ENCODE measurements around the gene CYB561D1. TPM values are rescaled to one million over a fixed set of nuclear protein-coding genes. Genes with fewer than 3 reads are reported as not detected.

Gene CYB561D1
- total and polyA plus RNA-seq, 9 donors: 3.8 to 11.7 (median 9.3) TPM

DNA sequence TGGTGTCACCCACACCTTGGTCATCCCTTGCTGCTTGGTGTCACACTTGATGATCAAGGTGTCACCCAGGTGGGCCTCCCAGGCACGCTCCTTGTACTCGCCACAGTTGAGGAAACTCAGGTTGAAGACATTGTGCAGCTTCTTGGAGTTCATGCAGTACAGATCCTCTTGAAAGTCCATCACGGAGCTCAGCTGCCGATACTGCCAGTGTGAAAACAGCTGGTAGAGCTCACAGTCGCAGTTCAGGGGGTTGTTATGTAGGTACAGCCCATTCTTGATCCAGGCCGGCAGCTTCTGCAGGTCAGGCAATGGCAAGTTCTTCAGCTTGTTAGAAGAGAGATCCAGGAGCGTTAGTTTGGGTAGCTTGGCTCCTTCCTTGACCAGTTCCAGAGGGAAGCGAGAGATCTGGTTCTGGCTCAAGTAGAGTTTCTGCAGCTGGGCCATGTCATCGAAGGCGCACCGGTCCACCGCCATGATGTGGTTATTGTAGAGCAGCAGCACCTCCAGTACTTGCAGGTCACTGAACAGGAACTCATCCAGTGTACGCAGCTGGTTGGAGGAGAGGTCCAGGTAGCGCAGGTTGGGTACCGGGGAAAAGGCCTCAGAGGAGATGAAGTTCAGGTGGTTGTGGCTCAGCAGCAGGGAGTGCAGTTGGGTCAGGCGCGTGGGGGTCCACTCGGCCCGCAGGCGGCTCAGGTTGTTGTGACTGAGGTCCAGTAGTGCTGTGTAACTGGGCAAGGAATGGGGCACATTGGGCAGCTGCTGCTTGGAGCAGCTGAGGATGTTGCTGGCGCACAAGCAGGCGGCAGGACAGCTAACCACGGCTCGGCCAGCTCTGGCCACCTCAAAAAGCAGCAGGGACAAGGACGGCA is 14.3 kb downstream of the CYB561D1 start:
- 90 to 91% (median 90%) methylated on average over 25 of the region's 25 CpGs for WGBS, 3 donors
- H3K27ac ChIP-seq: no peak overlapping the region
- DNase-seq: no peak
- no peaks in the 10 kb centered on the region for H3K9me3 ChIP-seq
- intact Hi-C loops (cut with DNase I): no loop called here
- H3K4me3 ChIP-seq: no peak overlapping the region
- TF ChIP-seq EP300 (IDR thresholded peaks at IDR 0.05): no peak
- no peak for TF ChIP-seq CTCF (IDR thresholded peaks at IDR 0.05)
- TF ChIP-seq POLR2A (IDR thresholded peaks at IDR 0.05): no peak
- peaks cover 11% of the 10 kb centered on the region for H3K4me1 ChIP-seq (ENCODE audit: insufficient read depth)
- no peaks in the 10 kb centered on the region for H3K36me3 ChIP-seq
- H3K27me3 ChIP-seq: no peaks in the 10 kb centered on the region

- TF ChIP-seq POLR2A (IDR thresholded peaks at IDR 0.05) (no peak), EP300 (IDR thresholded peaks at IDR 0.05) (no peak), CTCF (IDR thresholded peaks at IDR 0.05) (no peak)
- Histone ChIP-seq H3K4me1 (ENCODE audit: insufficient read depth) (peaks cover 11% of the 10 kb centered on the region), H3K4me3 (peak overlapping the region; percentile 54), H3K27ac (no peak overlapping the region), H3K9me3 (no peaks in the 10 kb centered on the region), H3K27me3 (no peaks in the 10 kb centered on the region), H3K36me3 (no peaks in the 10 kb centered on the region)
- no peak for DNase-seq
- 62 to 69% (median 68%) methylated on average over 7 of the region's 7 CpGs for WGBS, 3 donors
- intact Hi-C loops (cut with DNase I): no loop called here
Measured at GRCh38 chr1:109508873-109509175, 14.9 kb downstream of the CYB561D1 start.

DNA sequence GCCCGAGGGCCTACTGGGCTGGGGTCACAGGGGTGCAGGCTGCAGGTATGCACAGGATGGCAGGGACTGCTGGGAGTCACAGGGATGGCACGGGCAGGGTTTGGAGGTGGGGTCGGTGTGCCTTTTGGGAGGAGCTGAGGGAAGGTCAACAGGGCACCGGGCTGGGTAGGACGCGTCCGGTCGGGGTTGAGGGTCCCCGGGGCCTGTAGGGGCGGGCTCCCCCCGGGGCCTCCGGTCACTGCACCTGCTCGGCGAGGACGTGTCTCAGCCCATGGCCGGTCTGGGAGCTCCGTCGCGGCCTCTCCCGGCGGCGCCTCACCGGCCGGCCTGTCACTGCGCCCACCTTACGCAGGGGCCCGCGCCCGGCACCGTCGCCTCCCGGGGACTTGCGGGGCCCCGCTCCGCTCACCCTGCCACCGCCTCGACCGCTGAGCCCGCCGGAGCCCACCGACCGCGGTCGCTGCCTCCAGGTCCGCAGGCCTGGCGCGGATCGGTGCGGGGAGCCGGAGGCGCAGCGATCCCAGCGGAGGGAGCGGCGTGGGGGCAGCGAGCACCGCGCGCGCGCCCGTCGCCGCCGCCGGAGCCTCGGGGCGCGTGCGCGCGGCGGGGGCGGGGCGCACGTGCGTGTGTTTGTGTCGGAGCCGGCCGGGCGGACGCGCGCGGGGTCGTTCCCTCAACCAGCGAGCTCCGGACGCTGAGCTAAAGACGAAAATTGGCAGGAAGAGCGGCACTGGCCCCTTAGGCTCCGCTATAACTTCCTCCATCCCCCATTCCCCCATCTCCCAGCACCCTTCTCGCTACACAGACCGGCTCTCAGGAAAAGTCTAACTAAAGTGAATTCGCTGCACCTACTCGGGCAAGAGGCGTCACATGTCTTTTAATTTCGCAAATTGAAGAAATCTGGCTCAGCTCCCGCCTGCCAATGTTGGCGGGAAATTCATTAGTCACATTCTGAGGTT is 15.6 kb downstream of the CYB561D1 start, which contains the start of gene AMIGO1:
TSS of gene AMIGO1 (minus strand) at position 552 of the 959 bp plus-strand sequence. CDS start 815 bp downstream, outside the sequence.
- Histone ChIP-seq H3K27ac (peak within 1 kb of the TSS; percentile 33 to 73), H3K9me3 (no peaks in the 10 kb centered on the region), H3K36me3 (no peaks in the 10 kb centered on the region), H3K27me3 (no peaks in the 10 kb centered on the region), H3K4me3 (peak within 1 kb of the TSS; percentile 54), H3K4me1 (ENCODE audit: insufficient read depth) (peaks cover 11% of the 10 kb centered on the region)
- TF ChIP-seq POLR2A (IDR thresholded peaks at IDR 0.05): no peak
- no peak for TF ChIP-seq EP300 (IDR thresholded peaks at IDR 0.05)
- no peak for TF ChIP-seq CTCF (IDR thresholded peaks at IDR 0.05)
- intact Hi-C loops (cut with DNase I): no loop called here
- peak; percentile 71 to 85 (median 78) for DNase-seq
- WGBS, 3 donors: 1 to 2% (median 1%) methylated on average over 60 to 100 of the region's 100 CpGs

- TF ChIP-seq POLR2A (IDR thresholded peaks at IDR 0.05): no peak
- TF ChIP-seq EP300 (IDR thresholded peaks at IDR 0.05): no peak
- TF ChIP-seq CTCF (IDR thresholded peaks at IDR 0.05): no peak
- 62 to 77% (median 75%) methylated on average over 2 of the region's 2 CpGs for WGBS, 3 donors
- intact Hi-C loops (cut with DNase I): no loop called here
- DNase-seq: no peak
- no peaks in the 10 kb centered on the region for H3K9me3 ChIP-seq
- no peaks in the 10 kb centered on the region for H3K36me3 ChIP-seq
- no peak overlapping the region for H3K4me3 ChIP-seq
- H3K4me1 ChIP-seq (ENCODE audit: insufficient read depth): peaks cover 11% of the 10 kb centered on the region
- no peaks in the 10 kb centered on the region for H3K27me3 ChIP-seq
- H3K27ac ChIP-seq: no peak overlapping the region
Measured at GRCh38 chr1:109513110-109513710, 19.3 kb downstream of the CYB561D1 start.
